GM12874 (cell line): Measurements from ENCODE around the gene EML1.

Experiments
- CTCF ChIP-seq: IDR thresholded peaks from 2 replicates; pipeline ENCODE4 v1.5.1; 2011; ENCODE audit warnings: low read depth, mild to moderate bottlenecking, control low read depth, low read length, moderate library complexity; ENCODE audit not compliant: insufficient read depth

The EML1 gene

GRCh38 chr14:99990268-99991170, 197.3 kb downstream of the EML1 start:
- no peak for TF ChIP-seq CTCF

DNA sequence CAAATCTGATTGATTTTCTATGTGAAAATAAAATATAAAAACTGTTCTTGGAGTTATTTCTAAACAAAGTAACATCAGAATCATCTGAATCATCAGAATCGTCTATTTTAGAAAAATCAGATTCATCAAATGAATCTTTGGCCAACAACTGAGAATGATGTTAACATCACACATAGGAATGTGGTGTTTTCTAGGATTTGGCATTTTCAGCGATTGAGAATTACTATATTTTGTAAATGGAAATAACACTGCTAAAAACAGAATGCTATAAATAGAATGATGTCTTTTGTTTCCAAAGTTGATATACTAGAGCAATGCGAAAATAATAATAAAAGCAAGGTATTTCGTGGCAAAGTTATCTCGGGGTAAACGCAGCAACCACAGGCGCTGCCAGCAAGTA, 198.1 kb downstream of the EML1 start:
- no peak for TF ChIP-seq CTCF
